Large intestine (tissue), 3 donors: ENCODE data around the gene WWOX. TPM values are rescaled to one million over a fixed set of nuclear protein-coding genes. Genes with fewer than 3 reads are reported as not detected.

ENCODE experiments used
- DNase-seq, 2 donors: peaks; one replicate each; pipeline versions ENCODE4 v3.0.0 to v3.0.0-alpha.2; 2013
- H3K27ac ChIP-seq: one replicate; pipeline ENCODE4 v1.5.1; 2013; ENCODE audit warnings: low read length
- H3K27me3 ChIP-seq: 2 replicates; pipeline ENCODE4 v1.6.1; 2013; ENCODE audit warnings: low read length; ENCODE audit not compliant: control insufficient read depth, insufficient read depth
- H3K36me3 ChIP-seq: 2 replicates; pipeline ENCODE4 v1.6.1; 2013; ENCODE audit warnings: low read length; ENCODE audit not compliant: control insufficient read depth, insufficient read depth
- H3K4me1 ChIP-seq: one replicate; pipeline ENCODE4 v1.6.1; 2013; ENCODE audit warnings: low read length; ENCODE audit not compliant: control insufficient read depth, insufficient read depth
- H3K4me3 ChIP-seq: one replicate; pipeline ENCODE4 v1.5.1; 2013; ENCODE audit warnings: low read length
- H3K9me3 ChIP-seq: one replicate; pipeline ENCODE4 v1.6.1; 2013; ENCODE audit warnings: mild to moderate bottlenecking, low read depth, low read length, moderate library complexity; ENCODE audit not compliant: control insufficient read depth
- WGBS: methylation state at CpG from one replicate; pipeline ENCODE4 v1.1.5; 2013; ENCODE audit warnings: low lambda C conversion rate; ENCODE audit not compliant: insufficient coverage; 5-methylcytosine and 5-hydroxymethylcytosine counted together
- polyA plus RNA-seq: library from polyadenylated mRNA; unstranded; fragments of 120-200 nt; gene quantifications from one replicate; pipeline ENCODE4 v1.2.1, GENCODE V29; 2013

Gene WWOX
- polyA plus RNA-seq, 1 donor = 16.2 TPM

- no peak overlapping the region for H3K4me3 ChIP-seq
- no peak overlapping the region for H3K27ac ChIP-seq
- 100% methylated on average over 1 of the region's 8 CpGs for WGBS
- no peaks in the 10 kb centered on the region for H3K36me3 ChIP-seq
- H3K27me3 ChIP-seq = no peaks in the 10 kb centered on the region
- DNase-seq = no peak
- H3K4me1 ChIP-seq = peaks cover 13% of the 10 kb centered on the region
- no peaks in the 10 kb centered on the region for H3K9me3 ChIP-seq
Measured at GRCh38 chr16:78606545-78606944, 507.1 kb downstream of the WWOX start.

GRCh38 chr16:78607022-78607421 lies 507.6 kb downstream of the WWOX start:
- peaks cover 13% of the 10 kb centered on the region for H3K4me1 ChIP-seq
- H3K4me3 ChIP-seq = no peak overlapping the region
- H3K27me3 ChIP-seq = no peaks in the 10 kb centered on the region
- no peak for DNase-seq
- 100% methylated on average over 4 of the region's 5 CpGs for WGBS
- H3K9me3 ChIP-seq = no peaks in the 10 kb centered on the region
- H3K27ac ChIP-seq = no peak overlapping the region
- H3K36me3 ChIP-seq = no peaks in the 10 kb centered on the region

GRCh38 chr16:78607465-78607864 lies 508.0 kb downstream of the WWOX start:
- Histone ChIP-seq H3K36me3 (no peaks in the 10 kb centered on the region), H3K27me3 (no peaks in the 10 kb centered on the region), H3K4me1 (peaks cover 13% of the 10 kb centered on the region), H3K27ac (no peak overlapping the region), H3K4me3 (no peak overlapping the region), H3K9me3 (no peaks in the 10 kb centered on the region)
- WGBS = 50% methylated on average over 3 of the region's 6 CpGs
- DNase-seq = no peak

- Histone ChIP-seq H3K36me3 (no peaks in the 10 kb centered on the region), H3K9me3 (no peaks in the 10 kb centered on the region), H3K4me1 (peaks cover 13% of the 10 kb centered on the region), H3K27me3 (no peaks in the 10 kb centered on the region), H3K4me3 (no peak overlapping the region), H3K27ac (no peak overlapping the region)
- no CpG with 5 or more reads among the region's 9 CpGs for WGBS
- no peak for DNase-seq
Measured at GRCh38 chr16:78608305-78608776, 508.9 kb downstream of the WWOX start.

GRCh38 chr16:78609402-78610274 lies 510.2 kb downstream of the WWOX start:
- H3K27ac ChIP-seq = peak overlapping the region; percentile 69
- peak overlapping the region; percentile 39 for H3K4me3 ChIP-seq
- no peaks in the 10 kb centered on the region for H3K9me3 ChIP-seq
- H3K4me1 ChIP-seq = peaks cover 13% of the 10 kb centered on the region
- peak; percentile 51 to 87 for DNase-seq
- WGBS = 25% methylated on average over 1 of the region's 13 CpGs
- no peaks in the 10 kb centered on the region for H3K27me3 ChIP-seq
- H3K36me3 ChIP-seq = no peaks in the 10 kb centered on the region

- Histone ChIP-seq H3K27ac (no peak overlapping the region), H3K36me3 (no peaks in the 10 kb centered on the region), H3K9me3 (no peaks in the 10 kb centered on the region), H3K4me1 (peaks cover 13% of the 10 kb centered on the region), H3K4me3 (no peak overlapping the region), H3K27me3 (no peaks in the 10 kb centered on the region)
- DNase-seq = no peak
- WGBS = 100% methylated on average over 1 of the region's 2 CpGs
Measured at GRCh38 chr16:78611318-78611717, 511.9 kb downstream of the WWOX start.

- Histone ChIP-seq H3K36me3 (no peaks in the 10 kb centered on the region), H3K27ac (no peak overlapping the region), H3K9me3 (no peaks in the 10 kb centered on the region), H3K4me1 (no peaks in the 10 kb centered on the region), H3K27me3 (no peaks in the 10 kb centered on the region), H3K4me3 (no peak overlapping the region)
- WGBS = 100% methylated on average over 2 of the region's 3 CpGs
- no peak for DNase-seq
Measured at GRCh38 chr16:78619811-78620210, 520.4 kb downstream of the WWOX start.

GRCh38 chr16:78620291-78620690 lies 520.8 kb downstream of the WWOX start:
- no CpG with 5 or more reads among the region's 2 CpGs for WGBS
- Histone ChIP-seq H3K9me3 (no peaks in the 10 kb centered on the region), H3K4me3 (no peak overlapping the region), H3K27ac (no peak overlapping the region), H3K27me3 (no peaks in the 10 kb centered on the region), H3K36me3 (no peaks in the 10 kb centered on the region), H3K4me1 (no peaks in the 10 kb centered on the region)
- DNase-seq = no peak

- peak; percentile 83 to 93 for DNase-seq
- Histone ChIP-seq H3K27ac (no peak overlapping the region), H3K4me1 (no peaks in the 10 kb centered on the region), H3K4me3 (no peak overlapping the region), H3K27me3 (no peaks in the 10 kb centered on the region), H3K9me3 (no peaks in the 10 kb centered on the region), H3K36me3 (no peaks in the 10 kb centered on the region)
- WGBS = no CpG with 5 or more reads among the region's 2 CpGs
Measured at GRCh38 chr16:78623796-78624195, 524.3 kb downstream of the WWOX start.

GRCh38 chr16:78624366-78624765 lies 524.9 kb downstream of the WWOX start:
- no peak overlapping the region for H3K4me3 ChIP-seq
- no peaks in the 10 kb centered on the region for H3K36me3 ChIP-seq
- no peaks in the 10 kb centered on the region for H3K27me3 ChIP-seq
- no peaks in the 10 kb centered on the region for H3K4me1 ChIP-seq
- WGBS = 64% methylated on average over 2 of the region's 2 CpGs
- no peaks in the 10 kb centered on the region for H3K9me3 ChIP-seq
- H3K27ac ChIP-seq = no peak overlapping the region
- DNase-seq = no peak
